A549 treated with AZD9567 at 1 μM for 4 hours (cell line): Measurements from ENCODE around the gene KCNA4. TPM values are rescaled to one million over a fixed set of nuclear protein-coding genes. Genes with fewer than 3 reads are reported as not detected.

Experiments
- total RNA-seq: library from RNA; stranded (reverse); fragments of 200-300 nt; extraction: Qiagen RNA extraction; gene quantifications from 5 replicates; pipeline ENCODE4 v1.2.3, GENCODE V29; 2022; ENCODE audit not compliant: insufficient read depth

The KCNA4 gene
- total RNA-seq = not detected in 5 replicates

GRCh38 chr11:30016588-30017363 lies at the start of gene KCNA4:
KCNA4 (minus strand) TSS chr11:30017030; CDS start chr11:30012678, 4,352 bp downstream.

Other genes starting within 250 kb of the KCNA4 start
- not detected in 5 replicates for gene FSHB, start 214.0 kb upstream of the KCNA4 start, total RNA-seq